GM21360 (cell line): Measurements from ENCODE around the gene SMYD5.
"Not testable (repeated sequence)": the region's sequence is repeated elsewhere in the genome, so short reads cannot be mapped to it uniquely, and the experiment has no call there.

ENCODE experiments used
- ATAC-seq: cut with Tn5 transposase; IDR thresholded peaks from one replicate; pipeline ENCODE4 v1.9.1; 2021; ENCODE audit warnings: mild to moderate bottlenecking, moderate library complexity; ENCODE audit not compliant: unreplicated experiment

The SMYD5 gene

DNA sequence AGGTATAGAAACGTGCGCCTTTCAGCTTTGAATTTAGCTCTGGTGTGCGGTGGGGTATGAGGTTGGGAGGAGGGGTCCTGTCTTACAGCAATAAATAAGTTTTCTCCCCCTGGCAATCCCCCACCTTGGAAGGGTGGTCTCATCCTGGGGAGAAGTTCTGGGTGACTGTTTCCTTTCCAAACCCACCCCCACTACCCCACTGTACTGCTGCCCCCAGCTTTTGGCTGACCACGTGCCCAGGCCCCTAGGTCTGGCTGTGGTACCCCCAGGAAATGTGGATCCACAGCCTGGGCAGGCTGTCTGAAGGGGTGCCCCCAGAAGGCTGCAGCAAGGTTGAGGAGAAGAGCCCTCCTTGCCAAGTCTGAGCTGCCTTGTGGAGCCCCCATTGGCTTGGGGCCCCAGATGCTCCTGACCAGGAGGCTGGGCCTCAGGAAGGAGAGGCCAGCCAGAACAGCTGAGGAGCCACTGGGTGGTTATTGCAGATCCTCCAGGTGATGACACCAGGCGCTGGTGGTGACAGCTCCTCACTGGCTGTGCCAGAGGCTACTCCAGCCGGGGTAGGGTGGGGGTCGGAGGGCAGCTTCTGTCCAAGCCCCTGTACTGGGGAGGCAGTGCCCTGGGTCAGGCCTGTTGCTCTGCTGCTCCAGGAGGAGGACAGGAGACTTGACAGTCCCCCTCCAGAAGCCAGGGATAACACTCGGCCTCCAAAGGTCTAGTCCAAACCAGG, 44.3 kb downstream of the SMYD5 start:
- no peak for ATAC-seq

DNA sequence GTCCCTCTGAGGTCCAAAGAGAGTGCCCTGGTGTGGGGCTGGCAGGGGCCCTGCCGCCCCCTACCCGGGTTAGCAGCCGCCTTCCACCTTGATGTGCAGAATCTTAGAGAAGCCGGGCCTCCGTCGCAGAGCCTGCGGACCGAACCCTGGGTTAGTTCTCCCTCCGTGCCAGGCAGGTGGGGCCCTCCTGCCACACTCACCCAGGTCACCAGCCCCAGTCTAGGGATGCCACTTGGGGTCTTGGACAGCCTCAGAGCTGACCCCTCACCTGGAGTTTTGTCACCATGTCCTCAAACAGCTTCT, 44.8 kb downstream of the SMYD5 start:
- ATAC-seq = no peak

DNA sequence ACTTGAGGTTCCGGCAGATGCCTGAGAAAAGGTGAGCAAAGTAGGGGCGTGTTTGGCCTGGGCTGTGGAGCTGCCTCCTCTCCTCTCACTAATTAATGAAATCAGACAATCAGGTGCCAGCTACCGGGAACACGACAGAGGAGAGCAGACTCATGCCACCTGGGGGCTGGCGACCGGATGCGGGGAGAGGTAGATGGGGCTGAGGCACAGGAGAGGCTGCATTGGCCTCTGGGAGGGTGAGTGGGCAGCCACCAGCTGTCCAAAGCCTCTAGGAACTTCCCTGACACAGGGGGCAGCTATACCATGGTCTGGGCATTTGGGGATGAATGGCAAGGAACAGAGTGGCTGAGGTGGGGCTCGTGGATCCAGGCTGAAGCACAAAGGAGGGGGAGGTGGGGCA, 45.2 kb downstream of the SMYD5 start:
- no peak for ATAC-seq

GRCh38 chr2:73259704-73260337, 45.8 kb downstream of the SMYD5 start:
- no peak for ATAC-seq

DNA sequence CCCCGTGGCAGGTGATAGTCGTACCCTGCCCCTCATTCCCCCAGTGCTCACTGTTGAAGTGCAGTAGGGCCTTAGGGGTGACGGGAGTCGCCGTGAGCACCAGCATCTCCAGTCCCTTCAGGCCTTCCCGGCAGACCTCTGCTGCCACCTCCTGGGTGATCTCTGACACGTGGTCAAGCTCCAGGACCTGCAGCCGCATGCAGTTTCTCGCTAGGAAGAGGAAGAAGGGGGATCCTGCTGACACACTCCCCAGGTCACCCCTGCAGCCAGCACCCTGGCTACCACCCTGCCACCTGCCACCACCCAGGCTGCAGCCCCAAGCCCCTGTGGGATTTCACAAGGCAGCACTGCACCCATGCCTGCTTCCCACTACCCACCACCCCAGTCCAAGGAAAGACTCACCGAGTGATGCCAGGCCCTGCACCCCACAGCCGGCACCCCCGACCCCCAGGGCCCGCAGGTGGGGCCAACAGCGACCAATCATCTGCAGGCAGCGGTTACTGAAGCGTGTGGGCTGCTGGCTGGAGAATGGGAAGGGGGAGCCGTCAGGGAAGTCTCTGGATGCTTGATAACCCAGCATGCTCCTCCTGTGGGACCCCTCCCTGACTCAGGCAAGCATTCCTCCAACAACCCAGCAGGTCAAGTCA, 46.4 kb downstream of the SMYD5 start:
- no peak for ATAC-seq

GRCh38 chr2:73262108-73262651, 48.1 kb downstream of the SMYD5 start:
- ATAC-seq = no peak

- ATAC-seq = not testable (repeated sequence)
Observed at GRCh38 chr2:73262691-73263429, 48.8 kb downstream of the SMYD5 start.

- no peak for ATAC-seq
Observed at GRCh38 chr2:73263540-73264331, 49.7 kb downstream of the SMYD5 start.

DNA sequence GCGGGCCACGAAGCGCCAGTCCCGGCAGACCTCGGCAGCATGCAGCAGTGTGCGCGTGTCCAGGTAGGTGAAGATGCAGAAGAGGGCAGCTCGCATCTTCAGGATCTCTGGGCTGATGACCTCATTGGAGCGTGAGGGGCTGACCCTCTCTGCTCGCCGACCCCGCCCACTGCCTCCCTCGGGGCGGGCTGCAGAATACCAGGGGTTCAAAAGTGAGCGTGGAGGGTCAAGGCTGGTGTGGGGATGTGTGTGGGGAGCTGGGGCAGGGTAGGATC, 50.2 kb downstream of the SMYD5 start:
- ATAC-seq = no peak

GRCh38 chr2:73264783-73265182, 50.7 kb downstream of the SMYD5 start:
- ATAC-seq = no peak

- no peak for ATAC-seq
Observed at GRCh38 chr2:73265298-73266060, 51.4 kb downstream of the SMYD5 start.

DNA sequence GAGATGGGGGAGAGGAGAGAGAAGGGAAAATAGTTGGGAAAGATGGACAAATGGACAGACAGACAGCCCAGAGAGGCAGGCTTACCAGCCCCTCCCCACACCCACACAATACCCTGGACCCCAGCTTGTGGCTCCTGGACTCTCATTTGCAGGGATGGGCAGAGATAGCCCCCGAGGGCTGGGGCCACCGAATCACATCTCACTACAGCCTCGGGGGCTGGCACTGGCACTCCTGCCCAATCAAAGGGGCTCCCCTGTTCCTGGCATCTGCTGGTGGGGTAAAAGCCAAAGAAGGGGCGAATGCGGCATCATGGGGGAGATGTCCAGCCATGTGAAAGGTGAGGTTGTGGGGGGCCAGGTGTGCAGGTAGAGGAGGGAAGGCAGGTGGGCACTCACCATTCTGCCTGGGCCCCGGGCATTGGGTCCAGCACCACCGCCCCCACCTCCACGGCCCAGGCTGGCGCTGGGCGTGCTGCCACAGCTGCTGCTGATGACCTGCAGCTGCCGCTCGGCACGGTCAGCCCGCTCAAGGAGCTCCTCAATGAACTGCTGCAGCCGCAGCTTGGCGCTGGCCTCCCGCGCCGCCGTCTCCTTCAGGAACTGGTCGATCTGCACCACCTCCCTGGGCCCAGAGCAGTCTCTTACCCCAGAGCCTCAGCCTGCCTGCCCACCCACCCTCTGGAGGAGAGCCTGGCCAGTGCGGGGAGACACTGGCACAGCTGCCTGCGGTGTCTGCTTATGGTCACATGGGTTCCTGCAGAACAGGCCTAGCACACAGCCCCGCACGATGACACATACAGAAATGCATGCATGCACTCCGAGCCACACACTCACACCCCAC, 52.2 kb downstream of the SMYD5 start:
- no peak for ATAC-seq

- ATAC-seq = no peak
Observed at GRCh38 chr2:73267008-73267407, 53.0 kb downstream of the SMYD5 start.

DNA sequence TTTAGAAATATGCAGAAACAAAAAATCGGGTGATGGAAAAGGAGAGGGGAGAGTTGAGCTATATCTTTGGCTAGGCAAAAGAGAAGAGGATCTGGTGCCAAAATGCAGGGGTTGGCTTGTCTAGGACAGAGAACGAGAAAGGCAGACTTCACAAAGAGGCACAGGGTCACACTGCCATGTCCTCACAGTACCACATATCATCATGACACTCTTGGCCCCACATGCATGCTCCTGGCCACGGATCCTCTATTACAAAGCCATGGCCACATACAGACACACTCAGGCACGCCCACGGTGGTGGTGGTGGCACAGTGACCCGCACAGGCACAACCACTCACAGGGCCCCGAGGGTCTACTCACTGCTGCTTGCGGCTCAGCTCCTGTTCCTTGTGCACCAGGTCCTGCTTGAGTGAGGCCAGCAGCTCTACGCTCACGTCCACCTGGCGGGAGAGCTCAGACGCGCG, 54.4 kb downstream of the SMYD5 start:
- ATAC-seq = no peak

GRCh38 chr2:73268830-73269685, 55.0 kb downstream of the SMYD5 start:
- no peak for ATAC-seq

DNA sequence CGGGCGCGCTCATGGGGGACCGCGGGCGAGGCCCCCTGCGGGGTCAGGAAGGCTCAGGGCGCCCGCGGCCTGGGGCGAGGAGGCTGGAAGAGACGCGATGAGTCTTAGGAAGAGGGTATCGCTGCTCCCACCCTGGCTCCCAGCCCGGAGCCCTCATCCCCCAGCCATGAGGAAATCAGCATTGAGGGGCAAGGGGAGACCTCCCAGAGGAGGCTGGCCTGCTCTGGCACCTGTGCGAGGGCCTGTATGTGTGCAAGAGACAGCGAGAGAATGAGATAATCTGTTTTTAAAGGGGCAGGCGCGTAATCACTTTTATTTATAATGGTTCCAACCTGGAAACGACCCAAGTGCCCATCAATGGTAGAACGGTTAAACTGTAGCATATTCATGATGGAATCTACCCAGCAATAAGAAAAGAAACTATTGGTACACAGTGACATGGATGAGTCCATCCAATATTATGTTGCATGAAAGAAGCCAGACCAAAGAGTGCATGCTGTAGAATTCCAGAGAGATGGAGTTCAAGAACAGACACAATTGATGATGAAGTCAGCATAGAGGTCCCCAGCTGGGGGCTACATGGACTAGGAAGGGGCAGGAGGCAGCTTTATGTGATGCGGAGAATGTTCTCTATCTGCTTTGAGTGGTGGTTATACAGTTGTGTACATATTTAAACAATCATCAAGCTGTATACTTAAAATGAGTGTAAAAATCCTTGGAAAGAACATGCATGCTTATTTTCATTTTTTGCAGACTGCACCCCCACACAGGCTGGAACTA, 55.8 kb downstream of the SMYD5 start:
- no peak for ATAC-seq

DNA sequence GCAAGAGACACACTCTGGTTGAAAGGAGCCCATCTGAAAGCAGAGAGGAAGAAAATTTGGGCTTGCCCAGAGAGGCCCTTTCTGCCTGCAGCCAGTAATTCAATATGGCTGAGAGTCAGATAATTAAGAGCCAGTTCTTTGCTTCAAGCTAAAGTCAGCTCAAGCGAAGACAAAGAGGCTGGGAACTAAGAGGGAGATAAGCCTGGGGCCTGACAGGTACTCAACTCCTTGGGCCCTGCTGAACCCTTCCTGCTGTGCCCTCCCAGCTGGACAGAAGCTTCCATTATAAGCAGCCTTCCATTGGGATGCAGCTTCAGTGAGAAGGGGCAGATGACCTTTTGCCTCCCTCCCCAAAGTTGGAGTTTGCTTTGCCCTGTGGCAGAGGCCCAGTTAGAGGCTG, 58.2 kb downstream of the SMYD5 start:
- ATAC-seq = no peak
